Activated T-cell treated with anti-CD3 and anti-CD28 coated beads for 48 hours (primary cell): ENCODE data around the gene KLF6.
A peak's percentile ranks its signal among the peaks of the same experiment; 100 is the strongest.

Source experiments
- DNase-seq: peaks from one replicate; pipeline ENCODE4 v3.0.0-alpha.2; 2020; ENCODE audit warnings: low read depth

KLF6 gene

DNA sequence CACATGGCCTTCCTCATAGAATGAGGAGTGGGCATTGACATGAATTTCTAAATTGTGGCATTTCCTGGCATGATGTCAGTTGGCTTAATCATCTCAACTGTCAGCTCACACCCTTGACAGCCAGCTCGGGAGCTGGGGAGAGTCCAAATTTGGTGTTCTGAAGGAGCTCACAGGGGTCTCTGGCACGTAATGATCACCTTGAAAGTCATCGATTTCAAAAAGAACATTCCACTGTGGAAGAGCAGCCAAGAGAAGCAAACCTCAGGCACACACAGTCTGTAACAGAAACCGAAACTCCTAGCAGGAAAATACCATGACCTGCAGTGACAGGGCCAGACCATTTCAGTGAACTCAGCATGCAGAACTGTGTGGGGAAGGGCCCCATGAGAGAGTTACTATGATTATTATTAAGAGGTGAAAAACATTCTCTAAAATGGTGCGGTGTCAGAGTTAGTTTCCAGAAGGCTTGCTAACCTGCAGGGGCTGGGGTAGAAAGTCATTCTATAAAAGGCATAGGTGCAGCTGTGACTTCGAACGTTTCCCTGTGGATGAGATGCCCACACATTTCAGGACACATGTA, 26.4 kb upstream of the KLF6 start:
- peak; percentile 52 for DNase-seq

DNA sequence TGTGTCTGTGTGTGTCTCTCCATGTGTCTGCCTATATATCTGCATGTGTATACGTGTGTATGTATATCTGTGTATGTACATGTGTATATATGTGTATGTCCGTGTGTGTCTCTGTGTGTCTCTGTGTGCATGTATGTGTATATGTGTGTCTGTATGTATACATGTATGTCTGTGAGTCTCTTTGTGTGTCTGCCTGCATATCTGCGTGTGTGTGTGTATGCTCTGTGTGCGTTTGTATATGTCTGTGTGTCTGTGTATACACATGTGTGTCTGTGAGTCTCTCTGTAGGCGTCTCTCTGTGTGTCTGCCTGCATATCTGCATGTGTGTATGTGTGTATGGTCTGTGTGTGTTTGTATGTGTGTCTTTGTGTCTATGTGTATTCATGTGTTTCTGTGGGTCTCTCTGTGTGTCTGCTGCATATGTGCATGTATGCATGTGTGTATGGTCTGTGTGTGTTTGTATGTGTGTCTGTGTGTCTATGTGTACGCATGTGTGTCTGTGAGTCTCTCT, 23.7 kb upstream of the KLF6 start:
- DNase-seq: no peak

DNA sequence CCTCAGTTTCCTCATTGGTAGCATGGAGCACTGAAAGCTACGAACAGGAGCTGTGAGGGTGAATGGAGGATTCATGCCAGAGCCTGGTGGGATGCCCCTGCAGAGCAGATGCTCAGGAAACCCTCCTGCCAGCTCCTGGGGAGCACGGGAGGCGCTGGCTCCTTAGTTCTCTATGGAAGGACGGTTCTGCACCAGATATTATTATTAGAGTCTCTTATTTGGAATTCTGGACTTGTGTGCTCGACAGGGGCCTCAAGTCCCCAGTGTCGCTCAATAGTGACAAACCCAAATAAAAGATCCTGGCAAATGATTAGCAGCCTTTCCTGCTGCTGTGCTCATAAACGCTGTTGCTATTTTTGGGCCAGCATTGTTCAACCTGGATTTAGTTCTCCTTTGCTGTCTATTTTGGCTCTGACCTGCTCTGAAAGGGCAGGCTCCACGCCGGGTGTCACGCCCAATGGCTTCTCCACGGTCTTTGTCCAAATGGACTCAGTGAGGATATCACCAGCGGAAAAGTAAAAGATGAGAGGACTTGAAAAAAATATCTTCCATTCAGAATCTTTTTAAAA, 23.0 kb upstream of the KLF6 start:
- DNase-seq: no peak

DNA sequence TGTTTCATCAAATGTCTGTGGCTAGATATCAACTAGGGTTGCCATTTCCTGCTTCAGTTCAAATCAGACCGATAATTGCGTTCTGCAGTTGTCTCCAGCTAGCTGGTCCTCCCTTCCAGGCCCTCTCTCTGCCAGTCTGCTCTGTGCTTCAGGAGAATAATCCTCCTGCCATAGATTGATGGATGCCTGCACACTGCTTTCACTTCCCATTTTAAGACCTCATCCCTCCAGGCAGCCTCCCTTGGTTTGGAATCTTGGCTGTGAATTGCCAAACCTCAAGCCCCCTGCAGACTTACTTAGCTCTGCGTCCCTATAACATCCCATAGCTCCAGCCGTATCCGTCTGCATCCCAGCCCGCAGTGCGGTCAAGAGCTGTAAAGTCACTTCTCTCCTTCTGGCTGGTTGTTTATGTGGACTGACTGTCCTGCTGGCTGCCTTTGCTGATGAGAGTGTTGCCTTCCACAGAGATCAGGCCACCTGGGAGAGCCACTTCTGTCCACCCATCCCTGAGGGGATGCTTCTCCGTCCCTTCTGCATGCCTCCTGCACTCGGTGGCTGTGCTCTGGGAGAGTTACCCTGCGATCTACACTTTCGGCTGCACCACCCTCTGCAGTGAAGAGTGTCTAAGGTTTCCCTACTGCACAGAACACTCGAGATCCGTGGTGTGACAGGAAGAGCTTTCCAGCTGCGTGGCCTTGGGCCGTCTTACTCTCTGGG, 22.4 kb upstream of the KLF6 start:
- DNase-seq: no peak

DNA sequence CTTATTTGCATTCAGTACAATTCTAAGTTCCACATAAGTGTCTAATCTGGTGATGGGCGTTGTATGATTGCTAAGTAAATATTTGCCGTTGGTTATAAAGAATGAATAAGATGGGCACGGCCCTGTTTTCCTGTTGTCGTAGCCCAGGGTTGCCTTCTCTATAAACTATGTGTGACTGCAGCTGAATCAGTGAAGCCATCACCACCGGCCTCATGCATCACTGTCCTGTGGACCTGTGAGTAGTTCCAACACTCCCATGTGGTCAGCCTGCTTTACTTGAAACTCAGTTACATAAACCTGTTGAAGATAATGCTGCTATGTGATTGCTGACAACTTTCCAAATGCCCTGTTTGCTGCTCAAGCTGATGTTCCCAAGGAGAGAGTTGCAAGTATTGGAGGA, 21.6 kb upstream of the KLF6 start:
- no peak for DNase-seq

DNA sequence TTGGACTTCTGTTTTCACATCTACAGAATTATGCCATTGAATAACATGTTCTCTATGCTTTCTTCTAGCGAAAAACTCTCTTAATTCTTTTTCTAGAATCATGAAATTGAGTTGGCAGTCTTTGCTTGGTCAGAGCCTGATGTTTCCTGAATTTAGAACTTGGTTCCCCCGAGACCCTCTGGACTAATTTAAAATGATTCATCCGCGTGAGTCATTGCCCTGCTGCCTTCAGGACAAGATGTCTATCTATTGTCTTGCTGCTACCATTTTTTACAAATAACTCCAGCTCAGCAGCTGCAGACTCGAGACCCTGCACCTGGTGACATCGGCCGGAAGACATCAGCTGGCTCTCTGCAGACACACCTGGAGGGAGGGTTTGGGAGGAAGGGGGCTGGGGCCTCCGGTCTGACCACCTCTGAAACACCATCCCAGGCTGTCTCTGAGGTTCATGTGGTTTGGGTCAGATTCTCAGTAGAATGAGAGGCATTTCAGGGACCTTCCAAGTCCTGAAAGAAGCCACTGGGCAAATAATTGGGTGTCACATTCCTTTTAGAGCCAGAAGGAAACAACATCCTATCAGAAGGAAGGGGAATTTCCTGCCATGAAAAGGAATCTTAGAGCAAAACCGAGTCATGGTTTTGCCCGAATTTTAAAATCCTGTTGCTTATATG, 20.9 kb upstream of the KLF6 start:
- DNase-seq: no peak

DNA sequence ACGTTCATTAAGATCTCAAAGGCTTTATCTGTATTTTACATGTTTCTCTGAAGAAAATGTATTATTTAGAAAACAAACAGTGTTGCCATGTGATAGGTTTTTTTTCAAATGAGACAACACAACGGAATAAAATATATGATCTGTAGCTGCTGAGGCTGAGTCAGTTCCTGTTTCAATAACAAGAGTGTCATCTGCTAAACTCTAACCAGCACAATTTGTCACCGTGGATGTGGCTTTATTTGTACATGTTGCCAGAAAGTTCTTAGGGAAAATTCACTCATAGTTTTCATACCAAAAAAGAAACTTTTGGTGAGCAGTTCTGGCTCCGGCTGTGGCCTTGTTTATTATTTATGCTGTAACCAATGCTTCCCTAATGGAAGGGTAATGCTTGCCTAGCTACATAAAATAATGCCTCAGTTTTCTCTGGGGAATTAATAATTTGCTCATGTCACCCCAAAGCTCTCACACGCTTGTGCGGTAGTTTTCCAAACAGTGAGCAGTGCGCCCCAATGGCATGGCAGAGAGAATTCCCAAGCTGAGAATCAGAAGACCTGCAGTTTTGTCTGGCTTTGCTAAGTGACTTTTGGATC, 20.3 kb upstream of the KLF6 start:
- no peak for DNase-seq

DNA sequence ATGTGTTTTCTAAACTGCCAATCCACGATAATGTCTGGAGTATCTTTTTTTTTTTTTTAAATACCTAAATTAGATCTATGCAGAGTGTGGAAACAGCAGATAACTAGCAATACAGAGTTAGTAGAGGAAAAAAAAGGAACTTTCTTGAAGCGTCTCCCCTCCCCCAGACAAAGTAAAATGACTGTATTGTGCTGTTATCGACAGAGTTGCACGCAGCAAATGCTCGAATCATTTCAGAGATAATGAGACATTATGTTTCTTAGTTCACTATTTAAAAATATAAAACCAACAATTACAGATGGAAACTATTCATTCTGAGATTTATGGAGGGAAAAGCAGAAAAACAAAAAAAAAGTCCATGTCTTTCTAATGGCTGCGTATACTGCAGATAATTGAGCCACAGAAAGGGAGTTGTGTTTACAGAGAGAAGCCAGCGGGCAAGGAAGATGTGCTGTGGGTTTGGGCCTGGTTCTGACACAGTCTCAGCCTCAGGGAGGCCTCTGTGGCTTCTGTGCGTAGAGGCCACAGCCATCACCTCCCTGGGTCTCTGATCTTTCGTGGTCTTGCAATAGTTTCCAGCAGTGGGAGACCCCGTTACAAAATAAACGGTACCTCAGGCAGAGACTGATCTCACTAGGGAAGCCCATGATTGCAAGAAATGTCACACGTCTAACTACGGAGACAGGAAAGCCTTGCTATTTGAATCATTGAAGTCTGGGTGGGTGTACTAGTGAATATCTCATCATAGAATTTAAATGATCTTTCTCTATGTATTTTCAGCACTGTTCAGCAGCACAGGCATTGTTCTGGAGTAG, 19.1 kb upstream of the KLF6 start:
- DNase-seq: peak; percentile 69

DNA sequence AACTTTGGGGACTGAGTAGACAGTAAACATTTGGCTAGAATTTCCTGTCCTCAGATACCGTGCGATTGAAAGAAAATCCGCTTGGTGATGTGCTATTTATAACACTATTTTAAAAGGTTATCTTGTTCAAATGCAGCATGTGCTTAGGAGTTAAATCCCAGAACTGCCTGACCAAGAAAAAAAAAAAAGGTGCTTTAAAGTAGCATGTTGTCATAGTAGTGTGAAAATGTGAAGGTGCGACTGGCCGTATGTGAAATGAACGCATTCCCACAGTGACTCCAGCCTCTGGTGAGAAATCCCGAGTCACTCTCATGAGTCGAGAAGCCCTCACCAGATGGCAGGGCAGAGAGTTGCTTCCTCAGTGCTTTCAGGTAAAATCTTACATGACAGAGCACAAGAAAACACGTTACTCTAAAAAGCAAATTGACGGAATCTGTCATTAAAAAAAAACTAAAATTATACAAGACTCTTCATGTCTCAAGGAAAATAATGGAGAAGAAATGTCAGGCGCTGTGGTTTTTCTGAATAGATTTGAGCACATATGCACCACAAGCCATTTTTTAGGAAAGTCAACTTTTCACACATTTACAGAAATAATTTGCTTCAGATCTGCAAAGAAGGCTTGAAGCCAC, 18.4 kb upstream of the KLF6 start:
- DNase-seq: no peak

DNA sequence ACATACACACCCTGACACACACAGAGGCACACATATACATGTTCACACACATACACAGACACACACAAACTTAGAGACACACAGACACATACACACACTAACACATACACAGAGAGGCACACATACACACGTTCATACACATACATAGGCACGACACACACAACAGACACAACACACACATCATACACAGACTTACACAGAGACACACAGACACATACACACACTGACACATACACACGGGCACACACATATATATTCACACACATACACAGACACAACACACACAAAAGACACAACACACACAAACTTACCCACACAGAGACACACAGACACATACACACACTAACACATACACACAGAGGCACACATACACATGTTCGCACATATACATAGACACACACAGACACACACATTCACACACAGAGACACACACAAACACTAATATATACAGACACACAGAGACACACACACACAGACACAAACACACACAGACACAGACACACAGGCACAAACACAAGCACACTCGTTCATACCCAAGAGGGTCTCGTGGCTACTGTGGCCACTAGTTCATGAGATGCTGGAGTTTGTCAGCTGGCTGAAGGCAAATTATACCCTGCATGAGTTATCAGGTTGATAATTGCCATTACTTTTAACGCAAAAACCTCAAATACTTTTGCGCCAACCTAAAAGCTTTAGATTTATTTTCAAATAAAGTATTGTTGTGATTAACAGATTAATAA, 17.7 kb upstream of the KLF6 start:
- no peak for DNase-seq

DNA sequence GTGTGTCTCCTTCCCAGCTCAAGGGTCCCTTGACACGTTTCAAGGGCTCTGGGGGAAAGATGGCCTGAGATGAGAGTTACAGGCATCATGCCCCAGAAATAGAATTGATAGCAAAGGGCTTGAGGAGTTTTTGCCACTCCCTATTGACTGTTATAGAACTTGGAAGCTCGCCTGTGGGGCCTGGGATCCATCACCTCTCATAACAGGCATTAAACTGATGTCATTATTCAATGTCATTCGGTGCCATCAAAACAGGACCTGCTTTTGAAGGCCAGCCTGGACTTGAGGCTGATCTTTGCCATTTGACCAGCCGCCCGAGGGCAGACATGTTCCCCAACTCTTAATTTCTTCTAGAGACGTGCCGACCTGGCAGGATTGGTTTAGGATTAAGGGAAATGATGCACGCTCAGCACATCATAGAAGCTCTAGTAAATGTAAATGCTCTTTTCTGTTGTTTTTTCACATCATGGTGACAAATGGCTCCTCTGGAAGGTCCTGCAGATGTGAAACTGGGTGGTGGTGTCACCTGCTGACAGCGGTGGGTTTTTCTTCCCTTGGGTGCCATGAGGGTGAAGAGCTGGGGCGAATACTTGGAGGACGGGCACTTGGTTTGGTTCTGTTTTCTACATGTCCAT, 16.7 kb upstream of the KLF6 start:
- no peak for DNase-seq

DNA sequence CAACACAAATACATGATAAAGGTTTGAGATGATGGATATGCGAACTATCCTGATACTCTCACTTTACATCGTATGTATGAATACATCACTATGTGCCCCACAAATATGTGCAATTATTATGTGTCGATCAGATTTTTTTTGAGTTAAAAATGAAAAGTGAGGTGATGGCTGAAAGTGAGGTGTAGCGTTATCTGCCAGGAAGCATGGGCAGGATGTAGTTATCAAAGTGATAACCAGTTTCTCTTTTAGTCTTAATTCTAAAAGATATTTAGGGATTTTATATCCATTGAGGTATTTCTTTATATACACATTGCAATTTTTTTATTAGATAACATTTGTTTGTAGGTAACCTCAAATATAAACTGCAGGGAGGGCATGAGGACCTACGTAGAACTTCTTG, 15.6 kb upstream of the KLF6 start:
- DNase-seq: no peak

DNA sequence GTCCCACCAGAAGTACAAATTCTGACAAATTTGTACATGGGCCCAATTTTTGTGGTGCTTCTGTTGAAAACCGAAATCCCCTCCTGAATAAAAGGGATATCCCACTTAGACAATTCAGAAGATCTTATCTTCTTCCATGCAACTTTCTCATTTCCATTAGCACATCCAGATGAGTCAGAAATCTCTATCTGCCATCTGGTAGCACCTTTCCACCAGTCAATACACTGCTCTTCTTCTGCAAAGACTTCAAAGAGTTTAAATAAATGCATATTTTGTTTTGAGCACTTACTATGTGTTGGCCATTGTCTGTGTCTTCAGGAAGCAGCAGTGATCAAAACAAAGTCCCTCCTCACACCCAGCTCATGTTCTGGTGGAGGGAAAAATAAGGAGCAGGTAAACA, 12.7 kb upstream of the KLF6 start:
- DNase-seq: no peak

DNA sequence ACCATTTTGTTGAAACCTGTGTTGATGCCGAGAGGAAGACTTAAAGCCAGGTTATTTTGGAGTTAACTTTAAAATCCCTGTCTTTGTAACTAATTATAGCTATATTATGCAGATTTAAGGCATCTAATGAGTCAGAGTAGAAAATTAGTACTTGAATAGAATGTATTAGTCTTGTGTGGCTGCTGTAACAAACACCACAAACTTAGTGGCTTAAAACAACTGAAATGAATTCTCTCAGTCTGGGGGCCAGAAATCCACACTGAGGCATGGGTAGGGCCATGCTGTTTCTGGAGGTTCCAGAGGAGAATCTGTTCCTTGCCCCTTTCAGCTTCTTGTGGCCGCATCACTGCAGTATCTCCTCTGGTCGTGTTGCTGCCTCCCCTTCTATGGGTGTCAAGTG, 8.5 kb upstream of the KLF6 start:
- no peak for DNase-seq

DNA sequence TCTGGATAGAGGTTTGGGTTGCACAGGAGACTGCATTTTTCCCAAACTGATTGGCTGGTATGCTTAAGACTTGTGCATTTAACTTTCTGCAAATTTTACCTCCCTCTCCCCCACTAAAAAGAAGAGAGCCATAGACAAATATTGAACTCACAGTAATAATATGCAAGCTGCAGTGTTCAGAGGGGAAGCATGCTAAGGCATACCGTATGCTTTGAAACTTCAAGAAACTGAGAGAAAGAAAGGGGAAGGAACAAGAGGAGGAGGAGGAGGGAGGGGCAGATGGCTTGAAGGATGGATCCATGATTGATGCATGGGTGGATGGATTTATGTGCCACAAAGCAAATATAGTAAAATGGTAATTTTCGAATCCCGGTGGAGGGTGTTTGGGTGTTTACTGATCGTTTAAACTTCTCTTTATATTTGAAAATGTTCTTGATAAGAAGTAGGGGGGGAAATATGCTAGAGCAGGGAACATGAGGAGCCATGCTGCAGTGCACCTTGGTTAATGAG, 7.8 kb upstream of the KLF6 start:
- DNase-seq: no peak

DNA sequence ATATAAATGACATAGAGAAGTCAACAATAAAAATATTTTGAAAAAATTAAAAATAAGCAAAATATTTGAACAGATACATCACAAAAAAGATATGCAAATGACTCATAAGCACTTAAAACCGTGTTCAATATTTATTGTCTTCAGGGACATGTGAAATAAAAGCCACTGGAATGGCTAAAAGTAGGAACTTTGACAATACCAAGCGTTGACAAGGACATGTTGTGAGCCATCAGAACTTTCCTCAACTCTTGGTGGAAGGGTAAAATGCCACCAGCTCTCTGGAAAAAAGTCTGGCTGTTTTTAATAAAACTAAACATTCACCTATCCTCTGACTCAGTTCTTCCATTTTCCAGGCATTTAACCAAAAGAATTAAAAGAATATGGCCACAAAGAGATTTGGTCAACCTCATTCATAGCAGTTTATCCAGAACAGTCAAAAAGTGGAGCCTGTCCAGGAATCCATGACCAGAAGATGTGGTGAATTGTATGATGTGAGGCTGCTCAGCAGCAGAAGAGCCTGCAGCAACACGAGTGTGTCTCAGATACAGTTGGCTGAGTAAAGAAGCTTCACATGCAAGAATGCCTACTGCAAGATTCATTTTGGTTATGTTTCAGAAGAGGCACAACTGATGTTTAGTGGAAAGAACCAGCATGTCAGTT, 7.1 kb upstream of the KLF6 start:
- no peak for DNase-seq

DNA sequence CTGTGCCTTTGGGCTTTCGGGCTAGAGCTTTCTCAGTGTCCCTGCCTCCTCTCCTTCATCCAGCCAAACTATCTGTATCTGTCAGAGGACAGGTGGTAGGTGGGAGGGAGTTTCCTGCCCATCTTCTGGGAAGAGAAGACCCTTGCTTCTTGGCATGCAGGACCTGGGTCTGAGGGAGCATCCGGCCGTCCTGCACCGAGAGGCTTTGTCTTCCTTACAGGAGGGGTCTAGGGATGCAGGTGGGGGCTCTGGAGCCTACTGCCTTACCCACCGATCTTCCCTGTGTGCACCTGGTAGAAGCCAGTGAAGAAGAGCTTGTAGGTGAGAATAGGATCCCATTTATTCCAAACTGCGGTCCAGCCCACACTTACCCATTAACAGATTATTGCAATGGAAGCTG, 5.8 kb upstream of the KLF6 start:
- no peak for DNase-seq

DNA sequence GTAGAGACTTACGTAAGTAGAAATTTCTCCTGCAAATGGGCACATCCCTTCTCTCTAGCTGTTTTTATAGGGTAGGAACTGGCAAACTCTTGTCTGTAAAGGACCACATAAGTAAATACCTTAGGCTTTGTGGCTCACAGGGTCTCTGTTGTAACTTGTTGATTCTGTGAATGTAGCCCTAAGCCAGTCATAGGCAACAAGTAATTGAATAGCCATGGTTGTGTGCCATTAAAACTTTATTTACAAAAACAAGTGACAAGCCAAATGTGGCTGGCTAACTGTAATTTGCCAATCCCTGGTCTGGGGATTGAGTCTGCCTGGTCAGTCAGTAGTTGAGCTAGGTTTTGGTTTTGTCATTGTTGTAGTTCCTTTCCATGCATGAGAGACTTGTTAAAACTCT, 5.3 kb upstream of the KLF6 start:
- DNase-seq: no peak

DNA sequence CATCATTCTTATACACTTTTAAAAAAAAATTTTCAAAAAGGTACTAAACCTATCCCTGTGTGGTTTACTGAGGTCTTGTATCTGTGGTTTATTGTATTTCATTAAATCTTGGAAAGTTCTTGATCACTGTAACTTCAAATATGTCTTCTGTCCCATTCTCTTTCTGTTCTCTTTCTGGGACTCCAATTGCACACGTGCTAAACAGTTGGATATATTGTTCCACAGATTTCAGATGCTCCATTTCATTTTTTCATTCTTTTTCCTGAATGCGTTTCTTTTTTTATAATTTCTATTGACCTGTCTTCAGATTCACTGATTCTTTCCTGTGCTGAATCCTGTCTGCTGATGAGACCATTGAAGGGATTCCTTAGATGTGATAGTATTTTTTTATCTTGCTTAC, 4.6 kb upstream of the KLF6 start:
- DNase-seq: no peak
